Measurements from ENCODE around the gene HIF3A.

Gene HIF3A

DNA sequence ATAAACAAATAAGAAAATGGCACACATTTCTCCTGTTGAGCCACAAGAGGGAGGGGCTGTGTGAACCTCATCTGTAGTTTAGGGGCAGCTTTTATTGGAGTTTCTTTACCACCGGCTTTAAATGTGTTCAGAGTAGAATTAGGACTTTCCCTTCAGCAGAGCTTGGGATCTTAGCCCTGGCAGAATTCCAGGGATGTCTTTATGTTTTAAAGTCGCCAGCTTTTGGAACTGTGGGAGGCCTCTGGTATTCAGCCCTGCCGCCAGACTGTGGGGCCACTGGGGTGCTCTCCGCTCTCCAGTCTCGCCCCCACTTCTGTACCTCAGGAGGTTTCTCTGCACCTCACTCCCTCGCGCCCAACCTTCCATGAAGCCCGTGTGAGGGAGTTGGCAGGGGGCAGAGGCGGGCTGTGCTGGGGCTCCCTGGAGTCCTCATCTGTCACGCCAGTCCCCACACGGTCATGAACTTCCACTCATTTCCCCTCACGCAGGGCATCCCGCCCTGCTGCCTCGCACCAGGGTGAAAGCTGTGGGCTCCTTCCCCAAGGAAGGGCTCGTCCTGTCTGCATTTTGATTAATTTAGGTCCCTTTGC lies 85.0 kb downstream of the HIF3A start:
- peaks cover 83% of the 10 kb centered on the region for H3K36me3 ChIP-seq (replicated peaks)
- peaks cover 3% of the 10 kb centered on the region; the same call in 1 of the 2 replicates for H3K4me1 ChIP-seq
- H3K9me3 ChIP-seq: no peaks in the 10 kb centered on the region
- in situ Hi-C loops (cut with MboI; ENCODE audit: low sequenced_read_pairs): no loop called here
- H3K4me3 ChIP-seq: no peak overlapping the region
- no peaks in the 10 kb centered on the region for H3K27me3 ChIP-seq (ENCODE audit: low read depth)
- no peak for DNase-seq (ENCODE audit: low spot score in 2 of 2)

GRCh38 chr19:46383171-46383815 lies 86.5 kb downstream of the HIF3A start:
- no peak for DNase-seq (ENCODE audit: low spot score in 2 of 2)
- Histone ChIP-seq H3K4me3 (no peak overlapping the region), H3K36me3 (replicated peaks) (peaks cover 83% of the 10 kb centered on the region), H3K27me3 (ENCODE audit: low read depth) (no peaks in the 10 kb centered on the region), H3K9me3 (no peaks in the 10 kb centered on the region), H3K4me1 (peaks cover 3% of the 10 kb centered on the region; the same call in 1 of the 2 replicates)
- in situ Hi-C loops (cut with MboI; ENCODE audit: low sequenced_read_pairs): no loop called here

DNA sequence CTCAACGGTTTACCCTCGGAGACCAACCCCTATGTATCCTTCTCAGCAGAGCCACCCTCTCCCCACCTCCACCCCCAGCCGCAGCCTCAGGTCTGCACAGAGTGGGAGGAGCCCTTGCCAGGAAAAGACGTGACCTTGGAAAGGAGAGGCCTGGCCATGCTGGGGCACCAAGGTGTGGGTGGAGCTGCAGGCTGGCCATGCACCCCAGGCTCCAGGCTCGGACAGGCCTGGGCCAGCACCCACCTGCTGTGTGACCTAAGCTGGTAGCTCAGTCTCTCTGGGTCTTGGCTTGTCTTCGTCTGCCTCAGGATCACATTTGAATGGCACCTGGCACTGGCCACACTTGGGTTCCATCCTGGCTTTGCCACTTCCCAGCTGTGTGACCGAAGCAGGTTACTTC lies 87.0 kb downstream of the HIF3A start:
- Histone ChIP-seq H3K9me3 (no peaks in the 10 kb centered on the region), H3K36me3 (replicated peaks) (peaks cover 86% of the 10 kb centered on the region), H3K27me3 (ENCODE audit: low read depth) (no peaks in the 10 kb centered on the region), H3K4me1 (peaks cover 3% of the 10 kb centered on the region; the same call in 1 of the 2 replicates), H3K4me3 (no peak overlapping the region)
- in situ Hi-C loops (cut with MboI; ENCODE audit: low sequenced_read_pairs): no loop called here
- DNase-seq (ENCODE audit: low spot score in 2 of 2): no peak

GRCh38 chr19:46384396-46384795 lies 87.6 kb downstream of the HIF3A start:
- Histone ChIP-seq H3K4me1 (peaks cover 3% of the 10 kb centered on the region; the same call in 1 of the 2 replicates), H3K36me3 (replicated peaks) (peaks cover 86% of the 10 kb centered on the region), H3K4me3 (no peak overlapping the region), H3K9me3 (no peaks in the 10 kb centered on the region), H3K27me3 (ENCODE audit: low read depth) (no peaks in the 10 kb centered on the region)
- in situ Hi-C loops (cut with MboI; ENCODE audit: low sequenced_read_pairs): no loop called here
- no peak for DNase-seq (ENCODE audit: low spot score in 2 of 2)

DNA sequence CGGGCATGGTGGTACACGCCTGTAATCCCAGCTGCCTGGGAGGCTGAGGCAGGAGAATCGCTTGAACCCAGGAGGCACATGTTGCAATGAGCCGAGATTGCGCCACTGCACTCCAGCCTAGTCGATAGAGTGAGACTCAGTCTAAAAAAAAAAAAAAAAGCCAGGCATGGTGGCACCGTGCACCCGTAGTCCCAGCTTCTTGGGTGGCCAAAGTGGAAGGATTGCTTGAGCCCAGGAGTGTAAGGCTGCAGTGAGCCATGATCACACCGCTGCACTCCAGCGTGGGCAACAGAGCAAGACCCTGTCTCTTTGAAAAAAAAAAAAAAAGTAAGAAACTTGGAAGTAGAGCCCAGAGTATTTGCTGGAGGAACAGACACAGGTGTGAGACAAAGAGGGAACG lies 88.8 kb downstream of the HIF3A start:
- Histone ChIP-seq H3K27me3 (ENCODE audit: low read depth) (no peaks in the 10 kb centered on the region), H3K36me3 (replicated peaks) (peaks cover 86% of the 10 kb centered on the region), H3K4me1 (no peaks in the 10 kb centered on the region), H3K9me3 (no peaks in the 10 kb centered on the region), H3K4me3 (no peak overlapping the region)
- in situ Hi-C loops (cut with MboI; ENCODE audit: low sequenced_read_pairs): no loop called here
- DNase-seq (ENCODE audit: low spot score in 2 of 2): no peak

DNA sequence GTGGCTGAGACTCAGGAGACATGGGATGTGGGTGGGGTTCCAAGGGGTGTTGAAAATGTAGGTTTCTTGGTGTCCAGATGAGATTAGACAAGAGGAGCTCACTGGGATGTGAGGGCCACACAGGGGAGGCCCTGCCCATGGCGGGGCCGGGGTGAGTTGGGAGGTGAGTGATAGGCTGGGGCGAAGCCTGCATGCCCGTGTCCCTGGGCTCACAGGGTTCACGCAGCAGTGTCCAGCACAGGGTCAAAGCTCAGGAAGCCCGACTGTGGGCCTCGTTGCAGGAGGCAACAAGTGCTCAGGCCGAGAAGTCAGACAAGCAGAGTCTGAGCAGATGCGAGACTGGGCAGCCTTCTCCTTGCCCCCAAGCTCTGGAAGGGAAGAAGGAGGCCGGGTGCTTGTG lies 89.3 kb downstream of the HIF3A start:
- no peaks in the 10 kb centered on the region for H3K27me3 ChIP-seq (ENCODE audit: low read depth)
- H3K36me3 ChIP-seq (replicated peaks): peaks cover 85% of the 10 kb centered on the region
- in situ Hi-C loops (cut with MboI; ENCODE audit: low sequenced_read_pairs): no loop called here
- no peaks in the 10 kb centered on the region for H3K9me3 ChIP-seq
- no peak overlapping the region for H3K4me3 ChIP-seq
- H3K4me1 ChIP-seq: no peaks in the 10 kb centered on the region
- no peak for DNase-seq (ENCODE audit: low spot score in 2 of 2)

DNA sequence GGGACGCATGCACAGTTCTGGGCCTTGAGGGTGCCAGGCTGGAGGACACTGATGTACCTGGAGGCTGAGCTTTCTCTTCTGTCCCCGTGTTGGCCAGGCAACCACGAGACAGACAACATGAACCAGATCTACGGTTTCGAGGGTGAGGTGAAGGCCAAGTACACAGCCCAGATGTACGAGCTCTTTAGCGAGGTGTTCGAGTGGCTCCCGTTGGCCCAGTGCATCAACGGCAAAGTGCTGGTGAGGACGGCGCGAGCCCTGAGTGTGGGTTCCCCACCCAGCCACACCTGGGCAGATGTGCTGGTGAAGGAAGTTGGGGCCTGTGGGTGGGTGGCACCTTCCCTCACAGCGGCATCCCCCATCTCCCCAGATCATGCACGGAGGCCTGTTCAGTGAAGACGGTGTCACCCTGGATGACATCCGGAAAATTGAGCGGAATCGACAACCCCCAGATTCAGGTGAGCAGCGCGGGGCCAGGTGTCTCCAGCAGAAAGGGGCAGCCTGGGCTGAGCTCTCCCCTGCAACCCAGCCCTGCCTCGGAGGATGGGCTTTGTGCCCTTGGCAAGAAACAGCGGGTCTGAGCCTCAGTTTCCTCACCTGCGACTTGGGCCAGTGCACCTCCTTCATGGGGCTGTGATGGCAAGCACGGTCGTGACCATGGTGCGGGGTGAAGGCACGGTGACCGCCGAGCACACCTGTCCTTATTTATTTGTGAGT lies 90.3 kb downstream of the HIF3A start:
- no peaks in the 10 kb centered on the region for H3K9me3 ChIP-seq
- H3K4me3 ChIP-seq: no peak overlapping the region
- no peak for DNase-seq (ENCODE audit: low spot score in 2 of 2)
- in situ Hi-C loops (cut with MboI; ENCODE audit: low sequenced_read_pairs): no loop called here
- no peaks in the 10 kb centered on the region for H3K27me3 ChIP-seq (ENCODE audit: low read depth)
- no peaks in the 10 kb centered on the region for H3K4me1 ChIP-seq
- H3K36me3 ChIP-seq (replicated peaks): peaks cover 75% of the 10 kb centered on the region

DNA sequence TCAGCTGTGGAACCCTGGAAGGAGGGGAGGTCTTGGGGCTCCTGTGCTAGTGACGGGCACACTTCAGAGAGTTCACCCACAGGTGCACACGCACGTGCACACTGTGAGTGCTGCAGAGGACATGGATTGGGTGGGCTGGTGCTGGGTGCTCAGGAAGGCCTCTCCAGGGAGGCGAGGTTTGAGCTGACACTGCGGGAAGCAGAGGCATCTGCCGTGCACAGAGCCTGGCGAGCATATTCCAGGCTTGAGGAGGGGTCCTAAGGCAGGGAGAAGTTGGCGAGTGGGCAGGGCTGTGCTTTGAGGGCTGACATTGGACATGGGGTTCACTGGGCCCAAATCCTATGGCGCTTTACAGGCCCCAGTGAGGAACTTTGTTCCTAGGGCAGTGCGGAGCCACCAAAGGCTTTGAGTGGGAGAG lies 90.9 kb downstream of the HIF3A start:
- Histone ChIP-seq H3K4me3 (no peak overlapping the region), H3K36me3 (replicated peaks) (peaks cover 73% of the 10 kb centered on the region), H3K27me3 (ENCODE audit: low read depth) (no peaks in the 10 kb centered on the region), H3K9me3 (no peaks in the 10 kb centered on the region), H3K4me1 (no peaks in the 10 kb centered on the region)
- DNase-seq (ENCODE audit: low spot score in 2 of 2): no peak
- in situ Hi-C loops (cut with MboI; ENCODE audit: low sequenced_read_pairs): no loop called here

DNA sequence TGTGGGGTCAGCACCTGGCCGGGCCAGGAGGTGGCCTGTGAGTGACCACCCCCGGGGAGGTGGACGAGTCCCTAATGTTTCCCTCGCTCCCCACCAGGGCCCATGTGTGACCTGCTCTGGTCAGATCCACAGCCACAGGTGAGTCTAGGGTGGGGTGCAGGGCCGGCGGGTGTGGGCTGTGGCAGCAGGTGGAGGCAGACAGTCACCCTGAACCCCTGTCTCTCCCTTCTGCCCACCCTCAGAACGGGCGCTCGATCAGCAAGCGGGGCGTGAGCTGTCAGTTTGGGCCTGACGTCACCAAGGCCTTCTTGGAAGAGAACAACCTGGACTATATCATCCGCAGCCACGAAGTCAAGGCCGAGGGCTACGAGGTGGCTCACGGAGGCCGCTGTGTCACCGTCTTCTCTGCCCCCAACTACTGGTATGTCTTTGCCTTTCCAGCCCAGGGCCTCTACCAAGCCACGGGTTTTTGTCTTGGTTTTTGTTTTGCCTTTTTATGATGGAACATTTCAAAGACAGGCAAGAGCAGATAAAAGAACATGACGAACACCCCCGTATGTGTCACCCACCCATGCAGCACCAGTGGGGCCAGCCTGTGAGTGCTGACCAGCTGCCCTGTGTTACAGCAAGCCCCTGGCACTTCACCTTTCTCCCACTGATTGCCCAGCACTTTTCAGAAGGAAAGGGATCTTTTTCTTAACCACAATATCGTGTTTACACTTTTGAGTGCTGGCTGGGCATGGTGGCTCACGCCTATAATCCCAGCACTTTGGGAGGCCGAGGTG lies 91.7 kb downstream of the HIF3A start:
- in situ Hi-C loops (cut with MboI; ENCODE audit: low sequenced_read_pairs): no loop called here
- Histone ChIP-seq H3K4me1 (no peaks in the 10 kb centered on the region), H3K4me3 (no peak overlapping the region), H3K27me3 (ENCODE audit: low read depth) (no peaks in the 10 kb centered on the region), H3K9me3 (no peaks in the 10 kb centered on the region), H3K36me3 (replicated peaks) (peaks cover 69% of the 10 kb centered on the region)
- no peak for DNase-seq (ENCODE audit: low spot score in 2 of 2)

- Histone ChIP-seq H3K36me3 (replicated peaks) (peaks cover 55% of the 10 kb centered on the region), H3K4me1 (no peaks in the 10 kb centered on the region)
- in situ Hi-C loops (cut with MboI; ENCODE audit: low sequenced_read_pairs): no loop called here
Observed at GRCh38 chr19:46390121-46390858, 93.4 kb downstream of the HIF3A start.

GRCh38 chr19:46390866-46391265 lies 94.0 kb downstream of the HIF3A start:
- in situ Hi-C loops (cut with MboI; ENCODE audit: low sequenced_read_pairs): no loop called here
- no peaks in the 10 kb centered on the region for H3K27me3 ChIP-seq (ENCODE audit: low read depth)
- DNase-seq (ENCODE audit: low spot score in 2 of 2): no peak

More at GRCh38 chr19:46390121-46390858, 93.4 kb downstream of the HIF3A start:
- H3K4me3 ChIP-seq: no peak overlapping the region
- H3K9me3 ChIP-seq: no peaks in the 10 kb centered on the region
- H3K27me3 ChIP-seq (ENCODE audit: low read depth): no peaks in the 10 kb centered on the region
- DNase-seq (ENCODE audit: low spot score in 2 of 2): no peak

GRCh38 chr19:46391296-46392251 lies 94.7 kb downstream of the HIF3A start:
- Histone ChIP-seq H3K27me3 (ENCODE audit: low read depth) (no peaks in the 10 kb centered on the region), H3K36me3 (replicated peaks) (peaks cover 53% of the 10 kb centered on the region)

More at GRCh38 chr19:46390866-46391265, 94.0 kb downstream of the HIF3A start:
- H3K9me3 ChIP-seq: no peaks in the 10 kb centered on the region
- H3K36me3 ChIP-seq (replicated peaks): peaks cover 54% of the 10 kb centered on the region
- H3K4me1 ChIP-seq: peaks cover 3% of the 10 kb centered on the region; the same call in 1 of the 2 replicates
- no peak overlapping the region for H3K4me3 ChIP-seq

More at GRCh38 chr19:46391296-46392251, 94.7 kb downstream of the HIF3A start:
- Histone ChIP-seq H3K4me1 (peaks cover 3% of the 10 kb centered on the region; the same call in 1 of the 2 replicates), H3K9me3 (no peaks in the 10 kb centered on the region), H3K4me3 (no peak overlapping the region)
- in situ Hi-C loops (cut with MboI; ENCODE audit: low sequenced_read_pairs): no loop called here
- no peak for DNase-seq (ENCODE audit: low spot score in 2 of 2)

Measured in HAP-1 (cell line).